NT2/D1 (cell line): ENCODE measurements around the gene VRK3.

Experiments
- SUZ12 ChIP-seq: IDR thresholded peaks from 2 replicates; pipeline ENCODE4 v1.6.1; 2011; ENCODE audit not compliant: insufficient read length, insufficient read depth; ENCODE audit errors: extremely low read depth
- YY1 ChIP-seq: IDR thresholded peaks from 2 replicates; pipeline ENCODE4 v1.6.1; 2011; ENCODE audit not compliant: insufficient read length, insufficient read depth
- ZNF274 ChIP-seq: IDR thresholded peaks from 2 replicates; pipeline ENCODE4 v1.6.1; 2011; ENCODE audit warnings: mild to moderate bottlenecking, low read depth, low read length

GRCh38 chr19:49988007-49988406 lies 37.2 kb downstream of the VRK3 start:
- TF ChIP-seq ZNF274 (no peak), YY1 (no peak), SUZ12 (no peak)
